Germinal center (tissue), 1 donor: Measurements from ENCODE around the gene SLC25A44.
"Not testable (repeated sequence)": the region's sequence is repeated elsewhere in the genome, so short reads cannot be mapped to it uniquely, and the experiment has no call there.

ENCODE experiments used
- DNase-seq: peaks from one replicate; pipeline ENCODE4 v3.0.0; 2012; ENCODE audit warnings: mixed read lengths, low spot score

The SLC25A44 gene

DNA sequence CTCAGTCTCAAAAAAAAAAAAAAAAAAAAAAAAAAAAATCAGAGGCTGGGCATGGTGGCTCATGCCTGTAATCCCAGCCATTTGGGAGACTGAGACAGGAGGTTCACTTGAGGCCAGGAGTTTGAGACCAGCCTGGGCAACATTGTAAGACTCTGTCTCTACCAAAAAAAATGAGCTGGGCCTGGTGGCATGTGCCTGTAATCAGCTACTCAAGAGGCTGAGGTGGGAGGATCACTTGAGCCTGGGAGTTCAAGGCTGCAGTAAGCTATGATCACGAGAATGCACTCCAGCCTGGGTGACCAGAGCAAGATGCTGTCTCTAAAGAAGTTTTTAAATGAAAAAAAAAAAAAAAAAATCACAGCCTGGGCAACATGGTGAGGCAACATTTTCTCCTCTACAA lies 30.2 kb upstream of the SLC25A44 start:
- no peak for DNase-seq

DNA sequence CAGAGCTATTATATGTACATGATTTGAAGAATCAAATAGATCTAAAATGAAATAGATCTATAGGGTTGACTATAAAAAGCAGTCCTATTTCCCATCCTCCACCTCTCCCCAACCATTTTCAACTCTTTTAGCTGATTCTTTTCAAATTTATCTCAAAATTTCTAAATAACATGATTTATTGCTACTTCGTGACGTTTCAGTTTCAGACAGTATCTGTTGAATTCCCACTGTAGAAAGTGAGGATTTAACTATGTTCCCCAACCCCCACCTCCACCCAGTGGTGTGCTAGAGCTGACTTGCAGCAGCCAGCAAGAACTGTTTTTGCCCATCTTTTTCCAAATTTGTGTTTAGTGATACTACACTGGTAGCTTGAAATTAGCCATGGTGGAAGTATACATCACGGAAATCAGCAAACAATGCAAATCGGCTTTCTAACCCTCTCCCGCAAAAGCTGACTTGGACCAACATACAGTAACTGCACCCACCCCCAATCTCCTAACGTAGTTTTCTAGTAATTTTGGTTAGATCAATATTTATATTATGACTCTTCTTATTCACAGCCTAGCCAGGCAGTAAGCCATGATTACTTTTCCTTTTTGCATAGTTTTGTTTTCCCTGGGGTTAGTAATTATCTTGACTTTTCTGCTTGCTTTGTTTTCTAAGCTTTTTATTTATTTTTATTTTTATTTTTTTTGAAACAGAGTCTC lies 29.6 kb upstream of the SLC25A44 start:
- DNase-seq, result no peak

DNA sequence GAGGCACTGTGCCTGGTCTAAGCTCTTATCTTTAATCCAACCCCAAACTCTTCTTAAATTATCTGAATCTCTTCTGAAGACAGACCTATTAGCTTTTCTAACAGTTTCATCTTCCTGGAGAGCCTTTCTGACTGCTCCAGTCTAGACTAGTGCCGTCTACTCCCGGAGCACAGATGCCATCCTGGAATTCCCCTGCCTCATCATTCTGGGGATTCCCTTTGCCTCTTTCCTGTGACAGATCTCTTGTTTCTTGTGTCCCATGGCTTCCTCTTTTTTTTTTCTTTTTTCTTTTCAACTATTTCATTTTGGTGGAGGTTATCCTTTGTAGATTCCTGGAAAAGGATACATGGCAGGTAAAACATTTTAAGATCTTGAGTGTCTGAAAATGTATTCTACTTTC lies 28.8 kb upstream of the SLC25A44 start:
- DNase-seq, result no peak

DNA sequence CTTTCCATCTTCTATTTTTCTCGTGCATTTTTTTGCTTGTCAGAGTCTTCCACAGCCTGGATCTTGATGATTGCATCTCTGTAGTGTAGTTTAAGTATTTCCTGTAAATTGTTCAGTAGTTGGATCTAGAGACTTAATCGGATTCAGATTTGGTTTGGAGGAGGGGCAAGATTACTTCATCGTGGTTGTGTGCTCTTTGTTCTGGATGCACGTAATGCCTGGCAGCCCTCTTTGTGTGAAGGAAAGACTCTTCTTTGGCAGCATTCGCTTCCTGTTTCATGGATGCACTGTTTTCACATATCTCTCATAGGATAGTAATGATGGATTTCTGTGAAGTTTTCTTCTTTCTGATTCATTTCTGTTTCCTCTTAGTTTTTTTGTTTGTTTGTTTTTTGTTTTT lies 26.4 kb upstream of the SLC25A44 start:
- no peak for DNase-seq

DNA sequence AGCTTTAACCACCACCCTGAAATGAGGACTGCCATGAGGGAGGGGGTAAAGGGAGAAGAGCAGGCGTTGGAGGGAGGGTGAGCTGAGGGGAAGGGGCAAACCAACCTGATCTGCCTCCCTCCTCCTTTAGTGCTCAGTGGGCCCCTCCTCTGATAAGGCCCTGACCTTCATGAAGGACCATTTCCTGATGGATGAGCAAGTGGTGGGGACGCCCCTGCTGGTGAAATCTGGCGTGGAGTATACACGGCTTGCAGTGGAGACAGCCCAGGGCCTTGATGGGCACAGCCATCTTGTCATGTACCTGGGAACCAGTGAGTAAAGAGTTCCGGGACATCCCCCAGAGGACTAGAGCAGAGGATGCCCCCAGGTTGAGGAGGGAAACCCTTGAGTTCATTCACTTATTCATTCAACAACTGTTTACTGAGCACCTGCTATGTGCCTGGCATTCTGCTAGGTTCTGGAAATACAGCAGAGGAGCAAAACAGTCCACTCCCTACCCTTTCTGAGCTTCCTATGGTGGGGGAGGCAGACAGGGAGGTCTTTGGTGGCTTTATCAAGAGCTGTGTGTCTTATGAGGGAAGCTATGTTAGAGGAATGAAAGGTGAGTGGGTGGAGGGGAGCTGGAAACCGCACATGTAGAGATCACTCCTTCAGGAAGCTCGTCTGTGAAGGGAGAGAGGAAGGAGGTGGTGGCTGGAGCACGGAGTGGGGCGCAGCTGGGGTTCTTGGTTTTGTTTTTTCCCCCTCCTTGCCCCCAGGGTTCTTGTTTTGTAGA lies 21.0 kb upstream of the SLC25A44 start:
- peak; percentile 1 for DNase-seq

DNA sequence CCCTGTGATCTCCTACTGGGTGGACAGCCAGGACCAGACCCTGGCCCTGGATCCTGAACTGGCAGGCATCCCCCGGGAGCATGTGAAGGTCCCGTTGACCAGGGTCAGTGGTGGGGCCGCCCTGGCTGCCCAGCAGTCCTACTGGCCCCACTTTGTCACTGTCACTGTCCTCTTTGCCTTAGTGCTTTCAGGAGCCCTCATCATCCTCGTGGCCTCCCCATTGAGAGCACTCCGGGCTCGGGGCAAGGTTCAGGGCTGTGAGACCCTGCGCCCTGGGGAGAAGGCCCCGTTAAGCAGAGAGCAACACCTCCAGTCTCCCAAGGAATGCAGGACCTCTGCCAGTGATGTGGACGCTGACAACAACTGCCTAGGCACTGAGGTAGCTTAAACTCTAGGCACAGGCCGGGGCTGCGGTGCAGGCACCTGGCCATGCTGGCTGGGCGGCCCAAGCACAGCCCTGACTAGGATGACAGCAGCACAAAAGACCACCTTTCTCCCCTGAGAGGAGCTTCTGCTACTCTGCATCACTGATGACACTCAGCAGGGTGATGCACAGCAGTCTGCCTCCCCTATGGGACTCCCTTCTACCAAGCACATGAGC lies 17.2 kb upstream of the SLC25A44 start:
- no peak for DNase-seq

GRCh38 chr1:156177919-156178654 lies 15.8 kb upstream of the SLC25A44 start:
- DNase-seq, result no peak

DNA sequence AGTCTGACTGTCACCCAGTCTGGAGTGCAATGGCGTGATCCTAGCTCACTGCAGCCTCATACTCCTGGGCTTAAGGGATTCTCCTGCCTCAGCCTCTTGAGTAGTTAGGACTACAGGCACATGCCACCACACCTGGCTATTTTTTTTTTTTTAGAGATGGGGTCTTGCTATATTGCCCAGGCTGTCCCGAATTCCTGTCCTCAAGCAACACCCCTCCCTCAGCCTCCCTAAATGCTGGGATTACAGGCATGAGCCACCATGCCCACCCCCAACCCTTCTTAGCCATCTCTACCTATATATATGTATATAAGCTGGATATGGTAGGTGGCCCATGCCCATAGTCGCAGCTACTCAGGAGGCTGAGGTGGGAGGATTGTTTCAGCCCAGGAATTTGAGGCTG lies 13.4 kb upstream of the SLC25A44 start:
- DNase-seq, result no peak

GRCh38 chr1:156181391-156181924 lies 12.4 kb upstream of the SLC25A44 start:
- DNase-seq, result not testable (repeated sequence)

- DNase-seq, result not testable (repeated sequence)
Measured at GRCh38 chr1:156182010-156182779, 11.7 kb upstream of the SLC25A44 start.

- not testable (repeated sequence) for DNase-seq
Measured at GRCh38 chr1:156186347-156187177, 7.3 kb upstream of the SLC25A44 start.

DNA sequence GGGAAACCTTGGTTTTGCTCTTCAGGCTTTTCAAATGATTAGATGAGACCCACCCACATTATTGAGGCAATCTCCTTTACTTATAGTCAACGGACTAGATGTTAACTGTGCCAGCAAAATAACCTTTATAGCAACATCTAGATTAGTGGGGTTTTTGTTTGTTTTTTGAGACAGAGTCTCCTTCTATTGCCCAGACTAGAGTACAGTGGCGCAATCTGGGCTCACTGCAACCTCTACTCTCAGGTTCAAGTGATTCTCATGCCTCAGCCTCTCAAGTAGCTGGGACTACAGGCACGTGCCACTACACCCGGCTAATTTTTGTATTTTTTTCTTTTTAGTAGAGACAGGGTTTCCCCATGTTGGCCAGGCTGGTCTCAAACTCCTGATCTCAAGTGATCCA lies 3.6 kb upstream of the SLC25A44 start:
- not testable (repeated sequence) for DNase-seq

DNA sequence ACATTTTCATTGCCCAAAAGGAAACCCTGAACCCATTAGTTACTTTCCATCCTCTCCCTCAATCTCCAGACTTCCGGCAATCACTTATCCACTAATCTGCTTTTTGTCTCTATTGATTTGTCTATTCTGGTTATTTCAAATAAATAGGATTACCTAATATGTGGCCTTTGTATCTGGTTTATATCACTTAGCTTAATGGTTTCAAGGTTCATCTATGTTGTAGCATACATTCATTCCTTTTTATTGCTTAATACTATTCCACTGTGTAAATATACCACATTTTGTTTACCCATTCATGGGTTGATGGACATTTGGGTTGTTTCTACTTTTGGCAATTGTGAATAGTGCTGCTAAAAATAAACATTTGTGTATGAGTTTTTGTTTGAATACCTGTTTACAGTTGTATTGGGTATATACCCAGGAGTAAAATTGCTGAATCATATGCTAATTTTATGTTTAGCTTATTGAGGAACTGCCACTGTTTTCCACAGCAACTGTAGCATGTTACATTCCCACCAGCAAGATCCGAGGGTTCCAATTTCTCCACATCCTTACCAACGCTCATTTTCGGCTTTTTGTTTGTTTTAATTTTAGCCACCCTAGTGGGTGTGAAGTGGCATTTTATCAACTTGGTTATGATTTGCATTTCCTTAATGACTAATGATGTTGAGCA lies 2.5 kb upstream of the SLC25A44 start:
- DNase-seq, result no peak

GRCh38 chr1:156193208-156193487 lies 756 bp upstream of the SLC25A44 start:
- DNase-seq, result no peak

GRCh38 chr1:156194300-156194652 lies 372 bp downstream of the SLC25A44 start:
- DNase-seq, result no peak

DNA sequence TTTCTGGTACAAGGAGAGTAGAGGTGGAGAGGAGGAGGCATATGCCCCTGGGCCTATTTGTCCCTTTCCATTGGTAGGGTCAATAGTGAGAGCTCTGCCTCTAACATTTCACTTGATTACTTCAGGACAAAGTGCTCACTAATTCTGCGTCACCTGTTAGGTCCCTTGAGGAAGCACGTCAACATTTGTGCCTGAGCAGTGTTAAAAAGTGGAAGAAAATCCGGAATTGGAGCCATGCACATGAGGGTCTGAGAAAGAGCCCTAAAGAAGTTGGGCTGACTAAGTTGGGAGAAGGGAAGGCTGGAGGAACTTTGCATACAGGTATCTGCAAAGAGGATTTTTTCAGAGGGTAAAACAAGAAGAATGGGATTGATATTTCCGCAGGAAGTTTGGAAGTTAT lies 1.9 kb downstream of the SLC25A44 start:
- DNase-seq, result no peak

DNA sequence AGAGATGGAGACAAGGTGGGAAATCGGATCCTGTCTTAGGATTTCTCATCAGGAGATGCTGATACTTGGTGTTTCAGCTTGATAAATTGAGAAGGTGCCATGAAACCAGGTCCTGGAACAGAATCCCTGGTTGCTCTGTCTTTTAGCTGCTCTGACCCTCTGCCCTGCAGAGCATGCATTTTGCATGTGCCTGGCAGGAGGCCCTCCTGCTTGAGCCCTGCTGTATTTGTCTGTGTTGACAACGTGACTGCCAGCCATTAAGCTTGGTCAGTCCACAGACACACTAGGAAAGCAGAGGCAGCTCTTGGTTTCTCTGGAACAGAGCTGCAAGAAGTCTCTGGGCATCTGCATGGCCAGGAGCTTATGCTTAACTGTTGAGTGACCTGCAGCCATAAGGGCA lies 2.5 kb downstream of the SLC25A44 start:
- DNase-seq, result no peak

GRCh38 chr1:156198831-156199349 lies 5.0 kb downstream of the SLC25A44 start:
- DNase-seq, result no peak

DNA sequence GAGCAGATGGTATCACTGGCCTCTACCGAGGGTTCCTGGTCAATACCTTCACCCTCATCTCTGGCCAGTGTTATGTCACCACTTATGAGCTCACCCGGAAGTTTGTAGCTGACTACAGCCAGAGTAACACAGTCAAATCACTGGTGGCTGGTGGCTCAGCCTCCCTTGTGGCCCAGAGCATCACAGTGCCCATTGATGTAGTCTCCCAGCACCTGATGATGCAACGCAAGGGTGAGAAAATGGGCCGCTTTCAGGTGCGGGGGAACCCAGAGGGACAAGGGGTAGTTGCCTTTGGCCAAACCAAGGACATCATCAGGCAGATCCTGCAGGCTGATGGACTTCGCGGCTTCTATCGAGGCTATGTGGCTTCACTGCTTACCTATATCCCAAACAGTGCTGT lies 6.1 kb downstream of the SLC25A44 start:
- DNase-seq, result no peak

GRCh38 chr1:156203331-156203730 lies 9.4 kb downstream of the SLC25A44 start:
- DNase-seq, result no peak
